H1 (cell line): Measurements from ENCODE around the gene GDPD4. TPM values are rescaled to one million over a fixed set of nuclear protein-coding genes. Genes with fewer than 3 reads are reported as not detected.

ENCODE experiments used
- BRCA1 ChIP-seq: IDR thresholded peaks from 2 replicates; pipeline ENCODE4 v1.6.1; 2012; ENCODE audit warnings: low read depth, low read length, improper control_type of control experiment
- CHD2 ChIP-seq: IDR thresholded peaks from 2 replicates; pipeline ENCODE4 v1.6.1; 2012; ENCODE audit warnings: low read length, improper control_type of control experiment
- YY1 ChIP-seq: IDR thresholded peaks from 2 replicates; pipeline ENCODE4 v1.6.1; 2011; ENCODE audit warnings: low read depth, mild to moderate bottlenecking, low read length
- polyA plus RNA-seq, 7 experiments: library from polyadenylated mRNA; depleted of rRNA in 3 of 7; stranded (reverse) in 5 of 7; unstranded in 2 of 7; fragments of >200 nt in 5 of 7; fragments of 200-250 nt in 2 of 7; gene quantifications; 1 replicate in 5 of 7; 2 replicates in 1 of 7; 4 replicates in 1 of 7; pipeline versions ENCODE4 v1.2.1 to v1.2.3, GENCODE V29; 2011 to 2013; ENCODE audit warnings: missing spikeins in 2 of 7, mixed read lengths in 2 of 7
- total RNA-seq: library from RNA; stranded (reverse); fragmentation: NEBNext Ultra II Directional; extraction: Animal tissue kit (Norgen Biotek cat#: 25700); gene quantifications from 2 replicates; pipeline ENCODE4 v1.2.1, GENCODE V29; 2021

Gene GDPD4
- total and polyA plus RNA-seq, 2 of the 8 experiments (the other 6 are each of a cell fraction or from before 2014, with no cell fraction given), result not detected

DNA sequence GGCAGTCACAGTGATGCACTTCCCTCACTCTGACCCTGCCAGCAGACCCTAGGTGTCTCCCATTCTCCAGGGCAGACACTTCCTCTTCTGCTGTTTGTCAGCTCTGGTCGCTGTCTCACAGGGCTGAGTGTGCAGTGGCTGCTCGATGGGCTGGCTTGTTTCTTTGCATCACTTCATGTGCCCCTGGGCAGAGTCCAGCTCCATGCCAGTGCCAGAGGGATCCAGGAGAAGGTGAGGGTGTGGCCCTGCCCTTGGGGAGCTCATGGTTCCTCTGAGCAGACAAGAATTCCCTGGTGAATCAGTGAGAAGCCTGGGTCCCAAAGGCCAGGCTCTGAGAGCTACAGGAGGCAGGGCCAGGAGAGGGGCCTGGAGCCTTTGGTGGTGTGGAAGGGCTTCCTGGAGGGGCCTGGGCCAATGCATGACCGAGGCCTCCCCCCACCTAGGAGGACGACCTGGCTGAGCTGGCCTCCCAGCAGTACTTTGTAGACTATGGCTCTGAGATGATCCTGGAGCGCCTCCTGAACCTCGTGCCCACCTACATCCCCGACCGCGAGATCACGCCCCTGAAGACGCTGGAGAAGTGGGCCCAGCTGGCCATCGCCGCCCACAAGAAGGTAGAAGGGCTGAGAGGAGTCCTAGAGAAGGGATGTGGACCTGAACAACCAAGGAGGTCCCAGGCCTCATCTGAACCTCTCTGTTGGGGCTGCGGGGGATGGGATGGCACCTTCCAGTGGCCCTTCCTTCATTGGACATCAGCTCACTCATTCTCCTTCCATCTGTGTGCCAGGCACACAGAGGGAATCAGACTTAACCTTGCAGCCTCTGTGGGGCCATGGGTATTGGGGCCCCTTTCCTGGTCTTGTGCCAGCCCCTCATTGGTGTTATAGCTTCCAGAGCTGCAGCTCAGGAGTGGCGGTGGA is 107.3 kb downstream of the GDPD4 start (continued):
- TF ChIP-seq CHD2 (no peak), YY1 (no peak), BRCA1 (no peak)
